Measurements from ENCODE around the gene TFDP1.
A peak's percentile ranks its signal among the peaks of the same experiment; 100 is the strongest.

Gene TFDP1

DNA sequence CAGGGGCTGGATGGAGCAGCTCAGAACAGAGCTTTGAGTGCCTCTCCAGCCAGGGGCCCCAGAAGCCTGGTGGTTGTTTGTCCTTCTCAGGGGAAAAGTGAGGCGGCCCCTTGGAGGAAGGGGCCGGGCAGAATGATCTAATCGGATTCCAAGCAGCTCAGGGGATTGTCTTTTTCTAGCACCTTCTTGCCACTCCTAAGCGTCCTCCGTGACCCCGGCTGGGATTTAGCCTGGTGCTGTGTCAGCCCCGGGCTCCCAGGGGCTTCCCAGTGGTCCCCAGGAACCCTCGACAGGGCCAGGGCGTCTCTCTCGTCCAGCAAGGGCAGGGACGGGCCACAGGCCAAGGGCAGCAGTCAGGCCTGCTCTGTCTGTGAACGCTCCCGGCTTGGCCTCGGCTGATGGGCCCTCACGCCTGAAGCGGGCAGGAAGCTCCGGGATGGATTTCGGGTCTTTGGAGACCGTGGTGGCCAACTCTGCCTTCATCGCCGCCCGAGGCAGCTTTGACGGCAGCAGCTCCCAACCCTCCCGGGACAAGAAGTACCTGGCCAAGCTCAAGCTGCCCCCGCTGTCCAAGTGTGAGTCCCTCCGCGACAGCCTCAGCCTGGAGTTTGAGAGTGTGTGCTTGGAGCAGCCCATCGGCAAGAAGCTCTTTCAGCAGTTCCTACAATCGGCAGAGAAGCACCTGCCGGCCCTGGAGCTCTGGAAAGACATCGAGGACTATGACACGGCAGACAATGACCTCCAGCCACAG lies 82.6 kb downstream of the TFDP1 start, which contains the start of gene GRK1:
Gene GRK1 (plus strand): TSS at position 269 of the 751 bp plus-strand sequence. CDS start 168 bp downstream, at position 437.
- no peak for DNase-seq
- no peak for ATAC-seq

DNA sequence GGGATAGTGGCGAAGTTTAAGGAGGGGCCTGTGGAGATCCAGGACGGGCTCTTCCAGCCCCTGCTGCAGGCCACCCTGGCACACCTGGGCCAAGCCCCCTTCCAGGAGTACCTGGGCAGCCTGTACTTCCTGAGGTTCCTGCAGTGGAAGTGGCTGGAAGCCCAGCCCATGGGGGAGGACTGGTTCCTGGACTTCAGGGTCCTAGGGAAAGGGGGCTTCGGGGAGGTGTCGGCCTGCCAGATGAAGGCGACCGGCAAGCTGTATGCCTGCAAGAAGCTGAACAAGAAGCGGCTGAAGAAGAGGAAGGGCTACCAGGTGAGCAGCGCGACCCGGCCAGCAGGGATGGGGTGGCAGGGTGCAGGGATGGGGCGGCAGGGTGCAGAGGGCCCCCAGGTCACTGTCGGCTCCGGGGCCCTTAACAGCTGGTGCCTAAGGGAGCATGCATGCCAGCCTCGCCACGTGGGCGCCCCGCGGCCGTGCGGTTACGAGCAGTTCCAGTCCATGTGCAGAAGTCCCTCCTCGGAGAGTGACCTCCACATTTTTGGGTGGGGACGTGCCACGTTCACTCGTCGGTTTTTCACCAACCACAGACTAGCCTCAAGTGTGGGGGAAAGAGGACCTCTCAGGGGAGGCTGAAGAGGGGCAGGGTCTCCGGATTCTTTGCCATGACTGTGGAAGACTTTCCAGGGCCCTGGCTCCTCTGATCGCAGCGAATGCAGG lies 83.4 kb downstream of the TFDP1 start:
- DNase-seq: no peak
- ATAC-seq: no peak

- ATAC-seq: peak; percentile 20
Measured at GRCh38 chr13:113668491-113668971, 84.0 kb downstream of the TFDP1 start.

DNA sequence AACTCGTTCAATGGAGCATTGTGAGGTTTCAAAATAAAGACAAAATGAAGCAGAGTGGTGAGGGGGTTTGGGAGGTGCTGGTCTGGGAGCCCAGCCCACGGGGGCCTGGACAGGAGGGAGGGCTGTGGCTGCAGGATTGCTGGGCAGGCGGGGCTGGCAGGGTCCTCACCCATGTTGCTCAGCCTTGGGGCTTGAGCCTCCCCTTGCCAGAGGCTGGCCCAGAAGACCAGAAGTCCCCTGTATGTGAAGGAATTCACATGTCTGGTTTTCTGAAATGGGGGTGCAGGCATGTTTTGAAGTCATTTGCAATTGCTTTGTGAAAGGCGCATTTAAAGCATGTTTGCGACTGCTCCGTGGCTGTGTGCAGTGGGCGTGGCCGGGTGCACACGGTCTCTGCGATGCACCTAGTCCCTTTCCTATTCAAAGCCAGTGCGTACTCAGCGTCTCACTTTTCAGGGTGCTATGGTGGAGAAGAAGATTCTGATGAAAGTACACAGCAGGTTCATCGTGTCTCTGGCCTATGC lies 84.7 kb downstream of the TFDP1 start:
- no peak for DNase-seq
- no peak for ATAC-seq

More at GRCh38 chr13:113668491-113668971, 84.0 kb downstream of the TFDP1 start:
- no peak for DNase-seq

DNA sequence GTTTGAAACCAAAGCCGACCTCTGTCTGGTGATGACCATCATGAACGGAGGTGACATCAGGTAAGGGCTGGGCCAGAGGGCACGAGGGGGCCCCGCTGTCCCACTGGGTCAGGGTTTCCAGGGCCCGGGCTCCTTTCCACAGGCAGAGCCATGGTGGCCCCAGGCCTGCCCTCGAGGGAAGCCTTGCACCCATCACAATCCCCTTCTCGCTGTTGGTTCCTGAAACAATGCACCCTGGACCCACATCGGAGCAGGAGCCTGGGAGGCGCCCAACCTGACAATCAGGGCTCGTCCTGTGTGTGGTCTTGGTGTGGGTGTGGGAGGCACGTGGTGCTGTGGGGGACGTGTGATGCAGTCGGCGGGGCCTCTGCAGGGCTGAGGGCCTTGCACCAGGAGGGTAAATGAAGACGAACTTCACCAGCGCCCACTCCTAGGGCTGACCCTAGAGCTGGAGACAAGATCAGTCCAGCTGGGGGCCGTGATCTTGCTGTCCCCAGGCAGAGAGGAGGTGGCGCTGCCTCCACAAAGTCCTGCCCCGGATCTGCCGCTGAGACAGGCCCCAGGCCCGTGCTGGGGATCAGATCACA lies 85.3 kb downstream of the TFDP1 start:
- DNase-seq: no peak
- no peak for ATAC-seq

DNA sequence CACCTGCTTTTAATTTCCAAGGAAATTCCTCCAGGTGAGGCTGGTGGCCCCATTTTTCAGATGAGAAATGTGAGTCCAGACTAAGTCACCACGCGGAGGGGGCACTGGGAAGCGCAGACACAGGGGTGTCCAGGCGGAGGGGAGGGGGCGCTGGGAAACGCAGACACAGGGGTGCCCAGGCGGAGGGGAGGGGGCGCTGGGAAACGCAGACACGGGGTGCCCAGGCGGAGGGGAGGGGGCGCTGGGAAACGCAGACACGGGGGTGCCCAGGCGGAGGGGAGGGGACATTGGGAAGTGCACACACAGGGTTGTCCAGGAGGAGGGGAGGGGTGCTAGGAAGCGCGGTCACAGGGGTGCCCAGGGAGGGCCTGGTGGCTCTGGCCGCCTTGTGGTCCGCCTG lies 86.0 kb downstream of the TFDP1 start:
- DNase-seq (no peak), ATAC-seq (peak; percentile 4)

GRCh38 chr13:113671066-113672001 lies 86.8 kb downstream of the TFDP1 start:
- ATAC-seq (no peak), DNase-seq (no peak)

GRCh38 chr13:113672002-113672651 lies 87.6 kb downstream of the TFDP1 start:
- ATAC-seq (no peak), DNase-seq (no peak)
